Mesenchymal stem cell (in vitro differentiated cells and primary cell): ENCODE results near the gene HIVEP3.

ENCODE experiments used
- DNase-seq: peaks from one replicate; pipeline ENCODE4 v3.0.0-alpha.2; 2013
- H2AFZ ChIP-seq: one replicate; pipeline ENCODE4 v1.6.1; 2013; ENCODE audit warnings: low read depth, mild to moderate bottlenecking, control low read depth, inconsistent platforms, low read length, moderate library complexity
- H2AK5ac ChIP-seq: 2 replicates; pipeline ENCODE4 v1.6.1; 2013; ENCODE audit warnings: low read length, moderate library complexity, mild to moderate bottlenecking, inconsistent platforms; ENCODE audit not compliant: severe bottlenecking
- H2BK120ac ChIP-seq: one replicate; pipeline ENCODE4 v1.6.1; 2013; ENCODE audit warnings: low read depth, mild to moderate bottlenecking, inconsistent platforms, low read length, moderate library complexity
- H2BK12ac ChIP-seq, 2 experiments: one replicate each; pipeline ENCODE4 v1.6.1; 2013; ENCODE audit warnings: inconsistent platforms in 2 of 2, low read length in 2 of 2, mild to moderate bottlenecking in 2 of 2, moderate library complexity in 2 of 2, control low read depth in 1 of 2
- H2BK15ac ChIP-seq: one replicate; pipeline ENCODE4 v1.6.1; 2013; ENCODE audit warnings: mild to moderate bottlenecking, low read depth, inconsistent platforms; ENCODE audit not compliant: poor library complexity, severe bottlenecking
- H2BK5ac ChIP-seq: 2 replicates; pipeline ENCODE4 v1.6.1; 2013; ENCODE audit warnings: low read depth, mild to moderate bottlenecking, low read length, control low read depth, inconsistent platforms; ENCODE audit not compliant: poor library complexity, severe bottlenecking
- H3K14ac ChIP-seq, 2 experiments: one replicate each; pipeline ENCODE4 v1.6.1; 2013; ENCODE audit warnings: inconsistent platforms in 2 of 2, low read length in 2 of 2, control low read depth in 1 of 2, mild to moderate bottlenecking in 1 of 2, moderate library complexity in 1 of 2
- H3K18ac ChIP-seq, 2 experiments: one replicate each; pipeline ENCODE4 v1.6.1; 2013; ENCODE audit warnings: inconsistent platforms in 2 of 2, low read length in 2 of 2, control low read depth in 1 of 2, low read depth in 1 of 2, mild to moderate bottlenecking in 1 of 2
- H3K23ac ChIP-seq, 2 experiments: one replicate each; pipeline ENCODE4 v1.6.1; 2013; ENCODE audit warnings: inconsistent platforms in 2 of 2, low read length in 2 of 2, mild to moderate bottlenecking in 2 of 2, moderate library complexity in 2 of 2, control low read depth in 1 of 2
- H3K27ac ChIP-seq: 2 replicates; pipeline ENCODE4 v1.5.1; 2013; ENCODE audit warnings: mild to moderate bottlenecking, moderate library complexity, low read length, control low read depth, inconsistent platforms; ENCODE audit not compliant: poor library complexity, severe bottlenecking
- H3K27me3 ChIP-seq, 2 experiments: 2 replicates each; pipeline versions ENCODE4 v1.6.1 to v1.7.0; 2013; ENCODE audit warnings: low read length in 2 of 2, mild to moderate bottlenecking in 2 of 2, moderate library complexity in 2 of 2, control low read depth in 1 of 2, inconsistent platforms in 1 of 2; ENCODE audit not compliant: control insufficient read depth in 1 of 2, insufficient read depth in 1 of 2
- H3K36me3 ChIP-seq, 2 experiments: 2 replicates each; pipeline versions ENCODE4 v1.6.1 to v1.7.0; 2013; ENCODE audit warnings: low read length in 2 of 2, control low read depth in 1 of 2, inconsistent platforms in 1 of 2, low read depth in 1 of 2, mild to moderate bottlenecking in 1 of 2; ENCODE audit not compliant: insufficient read depth in 2 of 2, control insufficient read depth in 1 of 2
- H3K4ac ChIP-seq, 2 experiments: one replicate each; pipeline ENCODE4 v1.6.1; 2013; ENCODE audit warnings: inconsistent platforms in 2 of 2, low read length in 2 of 2, mild to moderate bottlenecking in 2 of 2, moderate library complexity in 2 of 2, control low read depth in 1 of 2, low read depth in 1 of 2
- H3K4me1 ChIP-seq: 2 replicates; pipeline ENCODE4 v1.6.1; 2013; ENCODE audit warnings: low read depth, low read length, control low read depth; ENCODE audit not compliant: control insufficient read depth, insufficient read depth
- H3K4me2 ChIP-seq: 2 replicates; pipeline ENCODE4 v1.6.1; 2013; ENCODE audit warnings: low read length, mild to moderate bottlenecking, inconsistent platforms; ENCODE audit not compliant: poor library complexity, severe bottlenecking
- H3K4me3 ChIP-seq, 2 experiments: 2 replicates each; pipeline versions ENCODE4 v1.5.1 to v1.7.0; 2013; ENCODE audit warnings: low read length in 2 of 2, mild to moderate bottlenecking in 2 of 2, control low read depth in 1 of 2, low read depth in 1 of 2; ENCODE audit not compliant: insufficient read depth in 1 of 2
- H3K79me1 ChIP-seq: replicated peaks from 2 replicates; pipeline ENCODE4 v1.6.1; 2013; ENCODE audit warnings: mild to moderate bottlenecking, control low read depth, low read length, inconsistent platforms; ENCODE audit not compliant: poor library complexity, severe bottlenecking
- H3K9ac ChIP-seq: 2 replicates; pipeline ENCODE4 v1.7.0; 2013; ENCODE audit warnings: mild to moderate bottlenecking, low read length, moderate library complexity
- H3K9me3 ChIP-seq: 2 replicates; pipeline ENCODE4 v1.7.0; 2013; ENCODE audit warnings: mild to moderate bottlenecking, low read length; ENCODE audit not compliant: control insufficient read depth
- H4K8ac ChIP-seq: one replicate; pipeline ENCODE4 v1.6.1; 2013; ENCODE audit warnings: inconsistent platforms, mild to moderate bottlenecking, low read length, moderate library complexity
- H4K91ac ChIP-seq: one replicate; pipeline ENCODE4 v1.6.1; 2013; ENCODE audit warnings: mild to moderate bottlenecking, low read length, inconsistent platforms
- WGBS: methylation state at CpG from one replicate; pipeline ENCODE4 v1.1.7; 2013; ENCODE audit warnings: mixed read lengths; 5-methylcytosine and 5-hydroxymethylcytosine counted together

Gene HIVEP3

GRCh38 chr1:41620365-41621169, 298.2 kb downstream of the HIVEP3 start:
- no peaks in the 10 kb centered on the region for H3K36me3 ChIP-seq
- no peak overlapping the region for H2AFZ ChIP-seq
- 83% methylated on average over 9 of the region's 9 CpGs for WGBS
- peaks cover 4% of the 10 kb centered on the region for H3K79me1 ChIP-seq
- no peaks in the 10 kb centered on the region for H3K9me3 ChIP-seq
- H3K4me2 ChIP-seq, result no peak overlapping the region
- H3K27ac ChIP-seq, result no peak overlapping the region
- H4K8ac ChIP-seq, result no peak overlapping the region
- no peak overlapping the region for H3K4ac ChIP-seq
- H3K27me3 ChIP-seq, result peaks cover 0 to 15% of the 10 kb centered on the region in 2 experiments
- no peak overlapping the region for H2AK5ac ChIP-seq
- H3K18ac ChIP-seq, result no peak overlapping the region
- H3K4me1 ChIP-seq, result peaks cover 16% of the 10 kb centered on the region
- H2BK5ac ChIP-seq, result no peak overlapping the region
- H2BK15ac ChIP-seq, result no peak overlapping the region
- no peak overlapping the region for H3K23ac ChIP-seq
- no peak for DNase-seq
- H4K91ac ChIP-seq, result no peak overlapping the region
- H3K9ac ChIP-seq, result no peak overlapping the region
- no peak overlapping the region for H2BK120ac ChIP-seq
- no peak overlapping the region for H2BK12ac ChIP-seq
- H3K4me3 ChIP-seq, result no peak overlapping the region
- no peak overlapping the region for H3K14ac ChIP-seq

- peaks cover 0 to 15% of the 10 kb centered on the region in 2 experiments for H3K27me3 ChIP-seq
- no peak overlapping the region for H3K4me3 ChIP-seq
- no peak overlapping the region for H3K23ac ChIP-seq
- H2BK120ac ChIP-seq, result no peak overlapping the region
- H3K36me3 ChIP-seq, result no peaks in the 10 kb centered on the region
- H2BK12ac ChIP-seq, result no peak overlapping the region
- no peak overlapping the region for H4K8ac ChIP-seq
- no peak overlapping the region for H3K18ac ChIP-seq
- WGBS, result 71% methylated on average over 10 of the region's 10 CpGs
- H2AFZ ChIP-seq, result no peak overlapping the region
- H3K4me2 ChIP-seq, result no peak overlapping the region
- no peak overlapping the region for H2AK5ac ChIP-seq
- peaks cover 4% of the 10 kb centered on the region for H3K79me1 ChIP-seq
- no peak overlapping the region for H3K4ac ChIP-seq
- H2BK5ac ChIP-seq, result no peak overlapping the region
- H4K91ac ChIP-seq, result no peak overlapping the region
- H3K4me1 ChIP-seq, result peaks cover 16% of the 10 kb centered on the region
- H2BK15ac ChIP-seq, result no peak overlapping the region
- no peak for DNase-seq
- no peak overlapping the region for H3K27ac ChIP-seq
- H3K9ac ChIP-seq, result no peak overlapping the region
- no peak overlapping the region for H3K14ac ChIP-seq
- no peaks in the 10 kb centered on the region for H3K9me3 ChIP-seq
Measured at GRCh38 chr1:41619511-41620364, 299.0 kb downstream of the HIVEP3 start.

GRCh38 chr1:41618871-41619270, 299.9 kb downstream of the HIVEP3 start:
- peaks cover 0 to 15% of the 10 kb centered on the region in 2 experiments for H3K27me3 ChIP-seq
- H2AK5ac ChIP-seq, result no peak overlapping the region
- H2AFZ ChIP-seq, result no peak overlapping the region
- no peak overlapping the region for H2BK15ac ChIP-seq
- no peak overlapping the region for H2BK120ac ChIP-seq
- H3K79me1 ChIP-seq, result peaks cover 4% of the 10 kb centered on the region
- no peak overlapping the region for H3K23ac ChIP-seq
- no peak overlapping the region for H3K14ac ChIP-seq
- H3K4ac ChIP-seq, result peak overlapping the region in 1 of 2 experiments; percentile 46
- H3K4me3 ChIP-seq, result no peak overlapping the region
- DNase-seq, result no peak
- H3K36me3 ChIP-seq, result no peaks in the 10 kb centered on the region
- H3K9me3 ChIP-seq, result no peaks in the 10 kb centered on the region
- WGBS, result 80% methylated on average over 6 of the region's 6 CpGs
- H3K18ac ChIP-seq, result peak overlapping the region in 1 of 2 experiments; percentile 58
- no peak overlapping the region for H3K9ac ChIP-seq
- H4K91ac ChIP-seq, result peak overlapping the region; percentile 9
- no peak overlapping the region for H2BK5ac ChIP-seq
- peak overlapping the region; percentile 24 to 46 for H2BK12ac ChIP-seq
- H4K8ac ChIP-seq, result no peak overlapping the region
- no peak overlapping the region for H3K4me2 ChIP-seq
- peaks cover 15% of the 10 kb centered on the region for H3K4me1 ChIP-seq
- H3K27ac ChIP-seq, result no peak overlapping the region
